CD14-positive monocyte (primary cell): ENCODE results near the gene C5orf15. TPM values are rescaled to one million over a fixed set of nuclear protein-coding genes. Genes with fewer than 3 reads are reported as not detected.

Source experiments
- DNase-seq, 3 donors: peaks; one replicate each; pipeline ENCODE4 v3.0.0-alpha.2; 2011 to 2022
- H2AFZ ChIP-seq: 2 replicates; pipeline ENCODE4 v1.6.0; 2012; ENCODE audit warnings: mild to moderate bottlenecking, low read depth, low read length, inconsistent platforms; ENCODE audit not compliant: insufficient read depth, poor library complexity, severe bottlenecking
- H3K27ac ChIP-seq, 2 donors: 1 replicate in 1 of 2; 2 replicates in 1 of 2; pipeline ENCODE4 v1.5.1; 2012 to 2013; ENCODE audit warnings: low read length in 2 of 2, control low read depth in 1 of 2, inconsistent platforms in 1 of 2, low read depth in 1 of 2, mild to moderate bottlenecking in 1 of 2
- H3K27me3 ChIP-seq, 2 donors: one replicate each; pipeline versions ENCODE4 v1.6.0 to v1.6.1; 2011 to 2013; ENCODE audit warnings: low read length in 2 of 2; ENCODE audit not compliant: control insufficient read depth in 2 of 2, insufficient read depth in 2 of 2
- H3K36me3 ChIP-seq, 2 donors: replicated peaks in 1 of 2; 1 replicate in 1 of 2; 2 replicates in 1 of 2; pipeline versions ENCODE4 v1.5.1 to v1.6.1; 2012 to 2013; ENCODE audit warnings: low read length in 2 of 2, control low read depth in 1 of 2, inconsistent platforms in 1 of 2, mild to moderate bottlenecking in 1 of 2; ENCODE audit not compliant: insufficient read depth in 2 of 2, control insufficient read depth in 1 of 2
- H3K4me1 ChIP-seq, 2 donors: 1 replicate in 1 of 2; 2 replicates in 1 of 2; pipeline versions ENCODE4 v1.5.1 to v1.6.1; 2012 to 2013; ENCODE audit warnings: low read length in 2 of 2, control low read depth in 1 of 2, inconsistent platforms in 1 of 2, mild to moderate bottlenecking in 1 of 2, moderate library complexity in 1 of 2; ENCODE audit not compliant: insufficient read depth in 2 of 2, control insufficient read depth in 1 of 2
- H3K4me2 ChIP-seq: replicated peaks from 2 replicates; pipeline ENCODE3; 2012; ENCODE audit warnings: low read length, moderate library complexity, mild to moderate bottlenecking; ENCODE audit not compliant: poor library complexity, severe bottlenecking; ENCODE audit errors: extremely low read depth
- H3K4me3 ChIP-seq, 3 experiments: fragments of 200-600 bp in 1 of 3; sonication (generic) in 1 of 3; replicated peaks in 1 of 3; 1 replicate in 2 of 3; 2 replicates in 1 of 3; pipeline ENCODE4 v1.5.1; 2011 to 2013; ENCODE audit warnings: low read length in 3 of 3, mild to moderate bottlenecking in 3 of 3, control low read depth in 2 of 3, low read depth in 2 of 3, inconsistent platforms in 1 of 3, moderate library complexity in 1 of 3
- H3K79me2 ChIP-seq: 2 replicates; pipeline ENCODE4 v1.6.0; 2012; ENCODE audit warnings: mild to moderate bottlenecking, control low read depth, inconsistent platforms, low read length, moderate library complexity; ENCODE audit not compliant: insufficient read depth
- H3K9ac ChIP-seq: 2 replicates; pipeline ENCODE4 v1.6.0; 2017; ENCODE audit warnings: low read length, mild to moderate bottlenecking; ENCODE audit not compliant: insufficient read depth, poor library complexity, severe bottlenecking
- H3K9me3 ChIP-seq, 2 donors: replicated peaks in 1 of 2; 1 replicate in 1 of 2; 2 replicates in 1 of 2; pipeline versions ENCODE4 v1.5.1 to v1.6.1; 2012 to 2013; ENCODE audit warnings: low read length in 2 of 2, control low read depth in 1 of 2; ENCODE audit not compliant: control insufficient read depth in 1 of 2, insufficient read depth in 1 of 2
- H4K20me1 ChIP-seq: 2 replicates; pipeline ENCODE4 v1.6.0; 2012; ENCODE audit warnings: mild to moderate bottlenecking, low read length, control low read depth, moderate library complexity; ENCODE audit not compliant: insufficient read depth
- H3K27ac Mint-ChIP-seq, 7 donors: one replicate each; pipeline ENCODE4 v1.8.0; 2020; ENCODE audit warnings: mild to moderate bottlenecking in 7 of 7, mixed read lengths in 7 of 7, moderate library complexity in 6 of 7, inconsistent platforms in 2 of 7
- H3K27me3 Mint-ChIP-seq, 3 donors: one replicate each; pipeline ENCODE4 v1.8.0; 2021 to 2022; ENCODE audit warnings: low read depth in 3 of 3, mild to moderate bottlenecking in 3 of 3, mixed read lengths in 3 of 3, moderate library complexity in 3 of 3, inconsistent platforms in 1 of 3
- H3K36me3 Mint-ChIP-seq, 2 donors: one replicate each; pipeline ENCODE4 v1.8.0; 2020; ENCODE audit warnings: mixed read lengths in 2 of 2, inconsistent platforms in 1 of 2, mild to moderate bottlenecking in 1 of 2
- H3K4me1 Mint-ChIP-seq: one replicate; pipeline ENCODE4 v1.8.0; 2020; ENCODE audit warnings: mild to moderate bottlenecking, mixed read lengths
- H3K4me3 Mint-ChIP-seq, 2 donors: one replicate each; pipeline ENCODE4 v1.8.0; 2020; ENCODE audit warnings: mild to moderate bottlenecking in 2 of 2, mixed read lengths in 2 of 2, moderate library complexity in 1 of 2
- H3K9me3 Mint-ChIP-seq, 7 donors: one replicate each; pipeline ENCODE4 v1.8.0; 2020 to 2022; ENCODE audit warnings: mixed read lengths in 7 of 7, mild to moderate bottlenecking in 6 of 7, moderate library complexity in 6 of 7, inconsistent platforms in 2 of 7
- CTCF ChIP-seq: fragments of 200-600 bp; IDR thresholded peaks from one replicate; pipeline ENCODE4 v1.8.0; 2022; ENCODE audit warnings: antibody characterized with exemption, mild to moderate bottlenecking
- WGBS: methylation state at CpG from one replicate; pipeline ENCODE4 v1.1.5; 2013; ENCODE audit warnings: missing lambda C conversion rate; ENCODE audit not compliant: insufficient coverage; 5-methylcytosine and 5-hydroxymethylcytosine counted together
- intact Hi-C, 2 donors: fragments of 100-400 bp; cut with micrococcal nuclease; formaldehyde crosslinking; loops; one replicate each; pipeline versions ENCODE4 v1.15.0 to v1.15.1; 2023
- polyA plus RNA-seq, 3 donors: library from polyadenylated mRNA; depleted of rRNA in 1 of 3; unstranded in 2 of 3; stranded (reverse) in 1 of 3; fragments of 300-500 nt in 2 of 3; fragments of >200 nt in 1 of 3; fragmentation: Illumina TruSeq in 2 of 3; gene quantifications; 1 replicate in 2 of 3; 2 replicates in 1 of 3; pipeline ENCODE4 v1.2.3, GENCODE V29; 2012 to 2021

C5orf15 gene
- polyA plus RNA-seq, 3 donors: 38.0 to 59.2 (median 46.9) TPM

GRCh38 chr5:133993185-133993936 is 24.9 kb upstream of the C5orf15 start:
- DNase-seq: no peak
- Histone ChIP-seq H3K4me3 (no peak overlapping the region), H3K27me3 (no peaks in the 10 kb centered on the region), H3K4me1 (no peaks in the 10 kb centered on the region), H3K4me2 (no peak overlapping the region), H3K9me3 (no peaks in the 10 kb centered on the region), H3K36me3 (peaks cover 26 to 35% of the 10 kb centered on the region in 2 donors), H3K9ac (no peak overlapping the region), H2AFZ (no peak overlapping the region), H3K79me2 (peaks cover 65% of the 10 kb centered on the region), H4K20me1 (peaks cover 80% of the 10 kb centered on the region), H3K27ac (no peak overlapping the region)
- H3K27me3 Mint-ChIP-seq: no peaks in the 10 kb centered on the region
- no peak for TF ChIP-seq CTCF
- intact Hi-C loops: no loop called here
- WGBS: no CpG with 5 or more reads among the region's 2 CpGs
- no peaks in the 10 kb centered on the region for H3K9me3 Mint-ChIP-seq
- peaks cover 11% of the 10 kb centered on the region for H3K4me1 Mint-ChIP-seq
- peak overlapping the region in 1 of 7 donors; percentile 55 for H3K27ac Mint-ChIP-seq
- peaks cover 26 to 50% of the 10 kb centered on the region in 2 donors for H3K36me3 Mint-ChIP-seq
- H3K4me3 Mint-ChIP-seq: no peak overlapping the region

- WGBS: 94% methylated on average over 5 of the region's 8 CpGs
- Mint-ChIP-seq H3K36me3 (peaks cover 30 to 56% of the 10 kb centered on the region in 2 donors), H3K9me3 (no peaks in the 10 kb centered on the region), H3K4me1 (peaks cover 11% of the 10 kb centered on the region), H3K4me3 (no peak overlapping the region), H3K27ac (no peak overlapping the region), H3K27me3 (no peaks in the 10 kb centered on the region)
- Histone ChIP-seq H4K20me1 (peaks cover 72% of the 10 kb centered on the region), H3K36me3 (peaks cover 30 to 41% of the 10 kb centered on the region in 2 donors), H3K27ac (no peak overlapping the region), H3K9ac (no peak overlapping the region), H2AFZ (no peak overlapping the region), H3K79me2 (peaks cover 57% of the 10 kb centered on the region), H3K27me3 (no peaks in the 10 kb centered on the region), H3K4me2 (no peak overlapping the region), H3K4me1 (no peaks in the 10 kb centered on the region), H3K9me3 (no peaks in the 10 kb centered on the region), H3K4me3 (no peak overlapping the region)
- no peak for TF ChIP-seq CTCF
- intact Hi-C loops: no loop called here
- no peak for DNase-seq
These were observed 24.2 kb upstream of the C5orf15 start for GRCh38 chr5:133992429-133993155.
